WTC11 (cell line): ENCODE results near the gene GPC6. TPM values are rescaled to one million over a fixed set of nuclear protein-coding genes. Genes with fewer than 3 reads are reported as not detected.

Experiments used
- ATAC-seq: fragments of 200-7000 bp; cut with Tn5 transposase; 2 replicates; pipeline ENCODE4 v1.10.0; 2021; ENCODE audit warnings: mild to moderate bottlenecking, moderate library complexity
- CTCF ChIA-PET: fragments of 300-600 bp; sonication (Branson Sonifier 250); formaldehyde crosslinking; loops from one replicate; lab custom pipeline; 2021; ENCODE audit warnings: antibody characterized with exemption; lab: Charles Lee
- POLR2A ChIA-PET: fragments of 350-600 bp; sonication (Branson Sonifier 250); formaldehyde crosslinking; loops from one replicate; lab custom pipeline; 2021; ENCODE audit warnings: antibody characterized with exemption; lab: Charles Lee
- DNase-seq: peaks from one replicate; pipeline ENCODE4 v3.0.0; 2021; ENCODE audit warnings: low spot score
- H3K27ac Mint-ChIP-seq: 2 replicates; pipeline ENCODE4 v1.8.0; 2021; ENCODE audit warnings: mixed read lengths
- H3K27me3 Mint-ChIP-seq: 2 replicates; pipeline ENCODE4 v1.8.0; 2021; ENCODE audit warnings: low read depth, mild to moderate bottlenecking, moderate library complexity, mixed read lengths
- H3K36me3 Mint-ChIP-seq: 2 replicates; pipeline ENCODE4 v1.8.0; 2021; ENCODE audit warnings: mixed read lengths
- H3K4me1 Mint-ChIP-seq: 2 replicates; pipeline ENCODE4 v1.8.0; 2022; ENCODE audit warnings: mixed read lengths
- H3K4me3 Mint-ChIP-seq: 2 replicates; pipeline ENCODE4 v1.8.0; 2021; ENCODE audit warnings: mild to moderate bottlenecking, moderate library complexity, mixed read lengths
- H3K9me3 Mint-ChIP-seq: 2 replicates; pipeline ENCODE4 v1.8.0; 2021; ENCODE audit warnings: mixed read lengths
- ARID4B ChIP-seq: sonication (generic); formaldehyde crosslinking; IDR thresholded peaks from 2 replicates; pipeline ENCODE4 v1.8.0; 2023; ENCODE audit warnings: missing genetic modification reagents, mild to moderate bottlenecking, borderline replicate concordance
- CREM ChIP-seq: sonication (generic); formaldehyde crosslinking; IDR thresholded peaks from 2 replicates; pipeline ENCODE4 v1.8.1; 2022; ENCODE audit warnings: mild to moderate bottlenecking, missing genetic modification reagents, moderate library complexity
- E2F5 ChIP-seq: sonication (generic); formaldehyde crosslinking; IDR thresholded peaks from 2 replicates; pipeline ENCODE4 v1.8.1; 2022; ENCODE audit warnings: mild to moderate bottlenecking, moderate library complexity, missing genetic modification reagents
- EMX1 ChIP-seq: fragments of 250-450 bp; sonication (Bioruptor Pico); IDR thresholded peaks from 2 replicates; pipeline ENCODE4 v1.8.0; 2021; ENCODE audit warnings: mild to moderate bottlenecking
- FOXP1 ChIP-seq: sonication (generic); formaldehyde crosslinking; IDR thresholded peaks from 2 replicates; pipeline ENCODE4 v1.8.0; 2022; ENCODE audit warnings: missing genetic modification reagents, mild to moderate bottlenecking, moderate library complexity, borderline replicate concordance
- JAZF1 ChIP-seq: fragments of 250-450 bp; sonication (Bioruptor Pico); IDR thresholded peaks from 2 replicates; pipeline ENCODE4 v1.9.0; 2021; ENCODE audit warnings: moderate library complexity, mild to moderate bottlenecking, inconsistent platforms
- MXD4 ChIP-seq: fragments of 250-450 bp; sonication (Bioruptor Pico); IDR thresholded peaks from 2 replicates; pipeline ENCODE4 v1.8.0; 2021; ENCODE audit warnings: mild to moderate bottlenecking, moderate library complexity, borderline replicate concordance
- NFE2L1 ChIP-seq: sonication (generic); formaldehyde crosslinking; IDR thresholded peaks from 2 replicates; pipeline ENCODE4 v1.8.1; 2023; ENCODE audit warnings: missing genetic modification reagents
- NFYB ChIP-seq: sonication (generic); formaldehyde crosslinking; conservative IDR thresholded peaks from 2 replicates; pipeline ENCODE4 v1.8.0; 2022; ENCODE audit warnings: low read depth, missing genetic modification reagents
- PRDM15 ChIP-seq: sonication (generic); formaldehyde crosslinking; IDR thresholded peaks from 2 replicates; pipeline ENCODE4 v1.8.0; 2022; ENCODE audit warnings: missing genetic modification reagents
- RORB ChIP-seq: fragments of 250-450 bp; sonication (Bioruptor Pico); IDR thresholded peaks from 2 replicates; pipeline ENCODE4 v1.9.0; 2021; ENCODE audit warnings: mild to moderate bottlenecking
- TCF7 ChIP-seq: sonication (generic); formaldehyde crosslinking; IDR thresholded peaks from 2 replicates; pipeline ENCODE4 v1.8.0; 2022; ENCODE audit warnings: mild to moderate bottlenecking, low read depth, missing genetic modification reagents, moderate library complexity
- TP53 ChIP-seq: sonication (generic); formaldehyde crosslinking; IDR thresholded peaks from 2 replicates; pipeline ENCODE4 v1.8.1; 2023; ENCODE audit warnings: mild to moderate bottlenecking, missing genetic modification reagents
- ZNF121 ChIP-seq: sonication (generic); formaldehyde crosslinking; IDR thresholded peaks from 2 replicates; pipeline ENCODE4 v1.8.0; 2023; ENCODE audit warnings: missing genetic modification reagents
- ZNF263 ChIP-seq: sonication (generic); formaldehyde crosslinking; IDR thresholded peaks from 2 replicates; pipeline ENCODE4 v1.8.1; 2022; ENCODE audit warnings: low read depth, mild to moderate bottlenecking, moderate library complexity, missing genetic modification reagents
- ZNF317 ChIP-seq: sonication (generic); formaldehyde crosslinking; IDR thresholded peaks from 2 replicates; pipeline ENCODE4 v1.8.1; 2023; ENCODE audit warnings: low read depth, mild to moderate bottlenecking, moderate library complexity, missing genetic modification reagents, borderline replicate concordance
- total RNA-seq: library from RNA; stranded (reverse); gene quantifications from 3 replicates; pipeline ENCODE4 v1.2.3, GENCODE V29; 2021
- TF ChIP-seq, protein P1 (sequence below): sonication (generic); formaldehyde crosslinking; IDR thresholded peaks from 2 replicates; pipeline ENCODE4 v1.8.0; 2022; ENCODE audit warnings: mild to moderate bottlenecking, missing genetic modification reagents

The GPC6 gene
- total RNA-seq, 1 experiment from 2014 or later: 19.5 TPM

GRCh38 chr13:93496985-93497673, 270.5 kb downstream of the GPC6 start (continued):
- no peak for TF ChIP-seq ARID4B (CRISPR knock-in tag)
- TF ChIP-seq, all 79 proteins: peak for 0

GRCh38 chr13:93499991-93500390, 273.4 kb downstream of the GPC6 start:
- no peak for DNase-seq
- no peak; the same call in 1 of the 2 replicates for ATAC-seq
- Mint-ChIP-seq H3K36me3 (no peaks in the 10 kb centered on the region; the same call in 1 of the 2 replicates), H3K9me3 (no peaks in the 10 kb centered on the region; the same call in 1 of the 2 replicates), H3K27ac (no peak overlapping the region), H3K27me3 (no peaks in the 10 kb centered on the region), H3K4me1 (peaks cover 43% of the 10 kb centered on the region), H3K4me3 (no peak overlapping the region)
- ChIA-PET POLR2A (no interaction called here), CTCF (no interaction called here)
- no peak for TF ChIP-seq E2F5 (CRISPR knock-in tag)
- no peak for TF ChIP-seq NFE2L1 (CRISPR knock-in tag)
- TF ChIP-seq MXD4 (CRISPR knock-in tag): no peak

GRCh38 chr13:93502071-93502470, 275.5 kb downstream of the GPC6 start:
- no peak for ATAC-seq
- DNase-seq: no peak
- POLR2A ChIA-PET: no interaction called here
- H3K27ac Mint-ChIP-seq: no peak overlapping the region
- peaks cover 37% of the 10 kb centered on the region for H3K4me1 Mint-ChIP-seq
- no peak overlapping the region for H3K4me3 Mint-ChIP-seq
- H3K27me3 Mint-ChIP-seq: no peaks in the 10 kb centered on the region
- TF ChIP-seq TP53 (CRISPR knock-in tag) (no peak), ZNF317 (CRISPR knock-in tag) (no peak), ZNF121 (CRISPR knock-in tag) (no peak), EMX1 (no peak), CREM (no peak)
- H3K36me3 Mint-ChIP-seq: no peaks in the 10 kb centered on the region; the same call in 1 of the 2 replicates
- no peaks in the 10 kb centered on the region; the same call in 1 of the 2 replicates for H3K9me3 Mint-ChIP-seq
- CTCF ChIA-PET: no interaction called here

GRCh38 chr13:93502987-93503615, 276.5 kb downstream of the GPC6 start:
- Mint-ChIP-seq H3K27ac (no peak overlapping the region), H3K36me3 (no peaks in the 10 kb centered on the region; the same call in 1 of the 2 replicates), H3K4me1 (peaks cover 36% of the 10 kb centered on the region), H3K4me3 (no peak overlapping the region), H3K9me3 (no peaks in the 10 kb centered on the region; the same call in 1 of the 2 replicates), H3K27me3 (no peaks in the 10 kb centered on the region)
- POLR2A ChIA-PET: no interaction called here
- CTCF ChIA-PET: no interaction called here
- no peak for DNase-seq
- ATAC-seq: no peak
- TF ChIP-seq FOXP1 (CRISPR knock-in tag): no peak
- no peak for TF ChIP-seq JAZF1 (CRISPR knock-in tag)
- no peak for TF ChIP-seq PRDM15
- no peak for TF ChIP-seq ZNF263 (CRISPR knock-in tag)
- TF ChIP-seq NFYB (CRISPR knock-in tag): no peak
- TF ChIP-seq CREM: no peak
- TF ChIP-seq, protein P1, sequence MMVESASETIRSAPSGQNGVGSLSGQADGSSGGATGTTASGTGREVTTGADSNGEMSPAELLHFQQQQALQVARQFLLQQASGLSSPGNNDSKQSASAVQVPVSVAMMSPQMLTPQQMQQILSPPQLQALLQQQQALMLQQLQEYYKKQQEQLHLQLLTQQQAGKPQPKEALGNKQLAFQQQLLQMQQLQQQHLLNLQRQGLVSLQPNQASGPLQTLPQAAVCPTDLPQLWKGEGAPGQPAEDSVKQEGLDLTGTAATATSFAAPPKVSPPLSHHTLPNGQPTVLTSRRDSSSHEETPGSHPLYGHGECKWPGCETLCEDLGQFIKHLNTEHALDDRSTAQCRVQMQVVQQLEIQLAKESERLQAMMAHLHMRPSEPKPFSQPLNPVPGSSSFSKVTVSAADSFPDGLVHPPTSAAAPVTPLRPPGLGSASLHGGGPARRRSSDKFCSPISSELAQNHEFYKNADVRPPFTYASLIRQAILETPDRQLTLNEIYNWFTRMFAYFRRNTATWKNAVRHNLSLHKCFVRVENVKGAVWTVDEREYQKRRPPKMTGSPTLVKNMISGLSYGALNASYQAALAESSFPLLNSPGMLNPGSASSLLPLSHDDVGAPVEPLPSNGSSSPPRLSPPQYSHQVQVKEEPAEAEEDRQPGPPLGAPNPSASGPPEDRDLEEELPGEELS (CRISPR knock-in tag): no peak
- no peak for TF ChIP-seq NFE2L1 (CRISPR knock-in tag)
- no peak for TF ChIP-seq TCF7 (CRISPR knock-in tag)
- TF ChIP-seq RORB (CRISPR knock-in tag): no peak
